Hepatocyte (in vitro differentiated cells): Measurements from ENCODE around the gene IRS2.

Experiments
- CTCF ChIP-seq: fragments of 200-600 bp; sonication (generic); IDR thresholded peaks from 2 replicates; pipeline ENCODE4 v1.5.1; 2016; ENCODE audit warnings: antibody characterized with exemption, mild to moderate bottlenecking; ENCODE audit not compliant: poor library complexity
- EZH2 ChIP-seq: fragments of 200-600 bp; sonication (generic); IDR thresholded peaks from 2 replicates; pipeline ENCODE4 v1.6.1; 2016; ENCODE audit warnings: antibody characterized with exemption, mild to moderate bottlenecking, borderline replicate concordance
- EZH2phosphoT487 ChIP-seq: fragments of 200-600 bp; sonication (generic); IDR thresholded peaks from one replicate; pipeline ENCODE4 v1.6.1; 2018; ENCODE audit warnings: antibody characterized with exemption, mild to moderate bottlenecking, low read depth, moderate library complexity; ENCODE audit not compliant: unreplicated experiment, severe bottlenecking

GRCh38 chr13:109781384-109782065, 4.9 kb downstream of the IRS2 start:
- TF ChIP-seq CTCF (no peak), EZH2 (no peak), EZH2phosphoT487 (no peak)
